Activated CD8-positive, alpha-beta T cell treated with anti-CD3 and anti-CD28 coated beads for 36 hours (primary cell): Measurements from ENCODE around the gene CACNA2D3. TPM values are rescaled to one million over a fixed set of nuclear protein-coding genes. Genes with fewer than 3 reads are reported as not detected.

Experiments used
- ATAC-seq: fragments of 200-7000 bp; cut with Tn5 transposase; one replicate; pipeline ENCODE4 v1.10.0; 2021; ENCODE audit warnings: mild to moderate bottlenecking, moderate library complexity
- CTCF ChIA-PET: fragments of 350-600 bp; sonication (Branson Sonifier 250); formaldehyde crosslinking; loops from one replicate; lab custom pipeline; 2021; ENCODE audit warnings: antibody characterized with exemption; lab: Charles Lee
- POLR2A ChIA-PET: fragments of 350-600 bp; sonication (Branson Sonifier 250); formaldehyde crosslinking; loops from one replicate; lab custom pipeline; 2021; ENCODE audit warnings: antibody characterized with exemption; lab: Charles Lee
- DNase-seq: peaks from one replicate; pipeline ENCODE4 v3.0.0-alpha.2; 2020
- H3K27ac Mint-ChIP-seq: one replicate; pipeline ENCODE4 v1.8.0; 2021; ENCODE audit warnings: mild to moderate bottlenecking, mixed read lengths
- H3K27me3 Mint-ChIP-seq: one replicate; pipeline ENCODE4 v1.8.0; 2021; ENCODE audit warnings: mixed read lengths
- H3K36me3 Mint-ChIP-seq: one replicate; pipeline ENCODE4 v1.8.0; 2021; ENCODE audit warnings: low read depth, mixed read lengths
- H3K4me1 Mint-ChIP-seq: one replicate; pipeline ENCODE4 v1.8.0; 2021; ENCODE audit warnings: low read depth, mixed read lengths
- H3K4me3 Mint-ChIP-seq: one replicate; pipeline ENCODE4 v1.8.0; 2021; ENCODE audit warnings: mild to moderate bottlenecking, moderate library complexity, mixed read lengths
- H3K9me3 Mint-ChIP-seq: one replicate; pipeline ENCODE4 v1.8.0; 2021; ENCODE audit warnings: mixed read lengths
- CTCF ChIP-seq: fragments of 200-600 bp; IDR thresholded peaks from one replicate; pipeline ENCODE4 v1.8.0; 2022; ENCODE audit warnings: antibody characterized with exemption, mild to moderate bottlenecking
- intact Hi-C: fragments of 100-400 bp; cut with micrococcal nuclease; formaldehyde crosslinking; loops from one replicate; pipeline ENCODE4 v1.10.0; 2022
- total RNA-seq, 2 experiments: library from RNA; stranded (reverse); gene quantifications; one replicate each; pipeline ENCODE4 v1.2.3, GENCODE V29; 2021

The CACNA2D3 gene
- total RNA-seq, 2 experiments from 2014 or later = not detected

- H3K27me3 Mint-ChIP-seq = peaks cover 3% of the 10 kb centered on the region
- H3K4me1 Mint-ChIP-seq = no peaks in the 10 kb centered on the region
- H3K27ac Mint-ChIP-seq = no peak overlapping the region
- no peaks in the 10 kb centered on the region for H3K9me3 Mint-ChIP-seq
- no peak for ATAC-seq
- POLR2A ChIA-PET = no interaction called here
- no peak for TF ChIP-seq CTCF
- CTCF ChIA-PET = no interaction called here
- intact Hi-C loops = no loop called here
- H3K36me3 Mint-ChIP-seq = no peaks in the 10 kb centered on the region
- no peak for DNase-seq
- H3K4me3 Mint-ChIP-seq = no peak overlapping the region
Measured at GRCh38 chr3:54307566-54308180, 185.3 kb downstream of the CACNA2D3 start.

- intact Hi-C loops = no loop called here
- no peak overlapping the region for H3K4me3 Mint-ChIP-seq
- H3K36me3 Mint-ChIP-seq = no peaks in the 10 kb centered on the region
- ATAC-seq = no peak
- no peaks in the 10 kb centered on the region for H3K4me1 Mint-ChIP-seq
- CTCF ChIA-PET = no interaction called here
- TF ChIP-seq CTCF = no peak
- H3K27me3 Mint-ChIP-seq = peaks cover 3% of the 10 kb centered on the region
- no peak for DNase-seq
- no peaks in the 10 kb centered on the region for H3K9me3 Mint-ChIP-seq
- POLR2A ChIA-PET = no interaction called here
- no peak overlapping the region for H3K27ac Mint-ChIP-seq
Measured at GRCh38 chr3:54309601-54310000, 187.2 kb downstream of the CACNA2D3 start.

GRCh38 chr3:54311211-54311747 is 188.9 kb downstream of the CACNA2D3 start:
- H3K27ac Mint-ChIP-seq = no peak overlapping the region

GRCh38 chr3:54312156-54312899 is 190.0 kb downstream of the CACNA2D3 start:
- H3K27me3 Mint-ChIP-seq = peaks cover 3% of the 10 kb centered on the region
- H3K9me3 Mint-ChIP-seq = no peaks in the 10 kb centered on the region
- TF ChIP-seq CTCF = no peak
- no peak for DNase-seq
- no peaks in the 10 kb centered on the region for H3K36me3 Mint-ChIP-seq
- no peak overlapping the region for H3K4me3 Mint-ChIP-seq
- no peak for ATAC-seq
- ChIA-PET CTCF (no interaction called here), POLR2A (no interaction called here)
- intact Hi-C loops = no loop called here
- no peak overlapping the region for H3K27ac Mint-ChIP-seq
- no peaks in the 10 kb centered on the region for H3K4me1 Mint-ChIP-seq

More at GRCh38 chr3:54311211-54311747, 188.9 kb downstream of the CACNA2D3 start:
- CTCF ChIA-PET = interaction anchor here (0.8 kb wide), 1 partner anchor 27 kb away, joined by 3 read pairs; no protein-coding TSS in a partner anchor
- DNase-seq = no peak
- no peak for ATAC-seq
- Mint-ChIP-seq H3K36me3 (no peaks in the 10 kb centered on the region), H3K4me1 (no peaks in the 10 kb centered on the region), H3K27me3 (peaks cover 3% of the 10 kb centered on the region), H3K4me3 (no peak overlapping the region), H3K9me3 (no peaks in the 10 kb centered on the region)
- no peak for TF ChIP-seq CTCF
- intact Hi-C loops = no loop called here
- POLR2A ChIA-PET = no interaction called here

- intact Hi-C loops = no loop called here
- ATAC-seq (no peak), DNase-seq (no peak)
- Mint-ChIP-seq H3K4me3 (no peak overlapping the region), H3K36me3 (no peaks in the 10 kb centered on the region), H3K4me1 (no peaks in the 10 kb centered on the region), H3K27ac (no peak overlapping the region), H3K9me3 (no peaks in the 10 kb centered on the region), H3K27me3 (no peaks in the 10 kb centered on the region)
- no peak for TF ChIP-seq CTCF
- ChIA-PET CTCF (no interaction called here), POLR2A (no interaction called here)
Measured at GRCh38 chr3:54313418-54313817, 191.1 kb downstream of the CACNA2D3 start.
